Jurkat, Clone E6-1 (cell line): ENCODE measurements around the gene ANGEL2.
A peak's percentile ranks its signal among the peaks of the same experiment; 100 is the strongest.
"Not testable (repeated sequence)": the region's sequence is repeated elsewhere in the genome, so short reads cannot be mapped to it uniquely, and the experiment has no call there.

ENCODE experiments used
- DNase-seq: peaks from one replicate; pipeline ENCODE4 v3.0.0-alpha.2; 2011; ENCODE audit warnings: low read depth, low spot score
- H3K4me3 ChIP-seq: 2 replicates; pipeline ENCODE4 v1.5.1; 2011; ENCODE audit warnings: mild to moderate bottlenecking, low read length, control low read depth, moderate library complexity

Gene ANGEL2

GRCh38 chr1:212979340-212980122, 36.1 kb downstream of the ANGEL2 start:
- DNase-seq = no peak
- no peak overlapping the region for H3K4me3 ChIP-seq

- DNase-seq = no peak
- H3K4me3 ChIP-seq = no peak overlapping the region
Observed at GRCh38 chr1:212977781-212978645, 37.7 kb downstream of the ANGEL2 start.

GRCh38 chr1:212976586-212976985, 39.1 kb downstream of the ANGEL2 start:
- H3K4me3 ChIP-seq = no peak overlapping the region
- no peak for DNase-seq

- no peak overlapping the region for H3K4me3 ChIP-seq
Observed at GRCh38 chr1:212975111-212975918, 40.4 kb downstream of the ANGEL2 start.

GRCh38 chr1:212974711-212975110, 41.0 kb downstream of the ANGEL2 start:
- no peak for DNase-seq
- no peak overlapping the region for H3K4me3 ChIP-seq

More at GRCh38 chr1:212975111-212975918, 40.4 kb downstream of the ANGEL2 start:
- DNase-seq = no peak

GRCh38 chr1:212973899-212974298, 41.8 kb downstream of the ANGEL2 start:
- DNase-seq = no peak
- H3K4me3 ChIP-seq = no peak overlapping the region

GRCh38 chr1:212973426-212973825, 42.2 kb downstream of the ANGEL2 start:
- no peak for DNase-seq
- H3K4me3 ChIP-seq = no peak overlapping the region

- no peak for DNase-seq
- H3K4me3 ChIP-seq = no peak overlapping the region
Observed at GRCh38 chr1:212971312-212971711, 44.4 kb downstream of the ANGEL2 start.

GRCh38 chr1:212970085-212970484, 45.6 kb downstream of the ANGEL2 start:
- DNase-seq = no peak
- H3K4me3 ChIP-seq = no peak overlapping the region

- DNase-seq = no peak
- no peak overlapping the region for H3K4me3 ChIP-seq
Observed at GRCh38 chr1:212968368-212968863, 47.3 kb downstream of the ANGEL2 start.

- DNase-seq = peak; percentile 37
- no peak overlapping the region for H3K4me3 ChIP-seq
Observed at GRCh38 chr1:212967801-212968200, 47.9 kb downstream of the ANGEL2 start.

GRCh38 chr1:212966616-212967015, 49.1 kb downstream of the ANGEL2 start:
- DNase-seq = no peak
- no peak overlapping the region for H3K4me3 ChIP-seq

GRCh38 chr1:212964993-212965392, 50.7 kb downstream of the ANGEL2 start:
- H3K4me3 ChIP-seq, DNase-seq: not testable (repeated sequence)

- DNase-seq = no peak
- H3K4me3 ChIP-seq = no peak overlapping the region
Observed at GRCh38 chr1:212964102-212964501, 51.6 kb downstream of the ANGEL2 start.

GRCh38 chr1:212962509-212962908, 53.2 kb downstream of the ANGEL2 start:
- no peak overlapping the region for H3K4me3 ChIP-seq
- DNase-seq = no peak

GRCh38 chr1:212960932-212961331, 54.7 kb downstream of the ANGEL2 start:
- no peak overlapping the region for H3K4me3 ChIP-seq
- no peak for DNase-seq

- peak; percentile 36 for DNase-seq
- H3K4me3 ChIP-seq = no peak overlapping the region
Observed at GRCh38 chr1:212959266-212960220, 56.1 kb downstream of the ANGEL2 start.

- peak; percentile 67 for DNase-seq
- no peak overlapping the region for H3K4me3 ChIP-seq
Observed at GRCh38 chr1:212958175-212958574, 57.5 kb downstream of the ANGEL2 start.
